Measurements from ENCODE around the gene PEMT. TPM values are rescaled to one million over a fixed set of nuclear protein-coding genes. Genes with fewer than 3 reads are reported as not detected.

Gene PEMT
- total RNA-seq, 1 experiment from 2014 or later, result 53.1 TPM

DNA sequence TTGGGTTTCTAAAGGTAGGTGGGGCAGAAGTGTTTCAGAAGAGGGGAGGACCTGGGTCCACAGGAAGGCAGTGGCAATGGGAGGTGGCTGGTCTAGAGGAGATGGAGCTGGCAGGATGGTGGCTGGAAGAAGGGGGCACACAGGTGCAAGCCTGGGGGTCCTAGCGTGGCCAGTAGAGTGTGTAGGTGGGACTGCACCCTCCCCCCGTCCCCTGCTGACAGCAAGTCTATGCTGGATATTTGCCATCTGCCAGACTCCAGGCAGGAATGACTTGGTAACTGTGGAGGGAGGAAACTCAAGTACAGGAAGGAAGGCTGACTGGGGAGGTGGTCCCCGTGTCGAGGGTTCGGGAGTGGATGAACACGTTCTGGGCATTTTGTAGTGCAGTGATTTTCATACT, 106.1 kb downstream of the PEMT start (continued):
- TF ChIP-seq NR3C1 (CRISPR knock-in tag; conservative IDR thresholded peaks at IDR 0.05; ENCODE audit: low read depth), result no peak

DNA sequence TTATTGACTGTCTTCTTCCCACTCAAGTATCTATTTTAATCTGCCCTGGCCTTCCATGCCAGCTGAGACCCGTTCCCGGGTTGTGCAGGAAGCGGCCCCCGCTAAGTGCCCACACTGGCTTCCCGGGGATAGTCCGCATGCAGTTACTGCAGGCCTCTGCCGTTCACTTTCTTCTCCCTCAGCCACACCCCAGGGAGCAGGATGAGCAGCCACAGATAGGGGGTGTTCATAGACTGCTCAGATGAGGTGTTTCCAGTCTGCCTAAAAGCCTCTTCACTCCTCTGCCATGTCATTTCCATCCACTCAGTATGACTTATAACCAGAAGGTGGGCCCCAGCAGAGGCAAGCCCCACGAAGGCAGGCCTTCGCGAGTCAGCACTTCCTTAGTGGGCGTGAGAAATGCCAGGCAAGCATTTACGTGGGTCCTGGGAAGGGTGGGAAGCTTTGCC, 107.0 kb downstream of the PEMT start:
- no peak overlapping the region for H3K4me3 Mint-ChIP-seq
- no peaks in the 10 kb centered on the region; the same call in 1 of the 2 replicates for H3K4me1 Mint-ChIP-seq
- peaks cover 35% of the 10 kb centered on the region for H3K36me3 Mint-ChIP-seq
- TF ChIP-seq ZNF232 (CRISPR knock-in tag; IDR thresholded peaks at IDR 0.05) (no peak), TCF7 (CRISPR knock-in tag; IDR thresholded peaks at IDR 0.05; ENCODE audit: low read depth) (no peak), TP53 (CRISPR knock-in tag; IDR thresholded peaks at IDR 0.05) (no peak)
- TF ChIP-seq, protein P1, sequence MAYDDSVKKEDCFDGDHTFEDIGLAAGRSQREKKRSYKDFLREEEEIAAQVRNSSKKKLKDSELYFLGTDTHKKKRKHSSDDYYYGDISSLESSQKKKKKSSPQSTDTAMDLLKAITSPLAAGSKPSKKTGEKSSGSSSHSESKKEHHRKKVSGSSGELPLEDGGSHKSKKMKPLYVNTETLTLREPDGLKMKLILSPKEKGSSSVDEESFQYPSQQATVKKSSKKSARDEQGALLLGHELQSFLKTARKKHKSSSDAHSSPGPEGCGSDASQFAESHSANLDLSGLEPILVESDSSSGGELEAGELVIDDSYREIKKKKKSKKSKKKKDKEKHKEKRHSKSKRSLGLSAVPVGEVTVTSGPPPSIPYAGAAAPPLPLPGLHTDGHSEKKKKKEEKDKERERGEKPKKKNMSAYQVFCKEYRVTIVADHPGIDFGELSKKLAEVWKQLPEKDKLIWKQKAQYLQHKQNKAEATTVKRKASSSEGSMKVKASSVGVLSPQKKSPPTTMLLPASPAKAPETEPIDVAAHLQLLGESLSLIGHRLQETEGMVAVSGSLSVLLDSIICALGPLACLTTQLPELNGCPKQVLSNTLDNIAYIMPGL (CRISPR knock-in tag; IDR thresholded peaks at IDR 0.05), result no peak
- TF ChIP-seq, protein P2, sequence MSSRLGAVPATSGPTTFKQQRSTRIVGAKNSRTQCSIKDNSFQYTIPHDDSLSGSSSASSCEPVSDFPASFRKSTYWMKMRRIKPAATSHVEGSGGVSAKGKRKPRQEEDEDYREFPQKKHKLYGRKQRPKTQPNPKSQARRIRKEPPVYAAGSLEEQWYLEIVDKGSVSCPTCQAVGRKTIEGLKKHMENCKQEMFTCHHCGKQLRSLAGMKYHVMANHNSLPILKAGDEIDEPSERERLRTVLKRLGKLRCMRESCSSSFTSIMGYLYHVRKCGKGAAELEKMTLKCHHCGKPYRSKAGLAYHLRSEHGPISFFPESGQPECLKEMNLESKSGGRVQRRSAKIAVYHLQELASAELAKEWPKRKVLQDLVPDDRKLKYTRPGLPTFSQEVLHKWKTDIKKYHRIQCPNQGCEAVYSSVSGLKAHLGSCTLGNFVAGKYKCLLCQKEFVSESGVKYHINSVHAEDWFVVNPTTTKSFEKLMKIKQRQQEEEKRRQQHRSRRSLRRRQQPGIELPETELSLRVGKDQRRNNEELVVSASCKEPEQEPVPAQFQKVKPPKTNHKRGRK (CRISPR knock-in tag; IDR thresholded peaks at IDR 0.05; ENCODE audit: borderline replicate concordance), result no peak
- ChIA-PET CTCF (no interaction called here), POLR2A (no interaction called here)
- H3K27ac Mint-ChIP-seq, result no peak overlapping the region; the same call in 1 of the 2 replicates
- peaks cover 7% of the 10 kb centered on the region for H3K9me3 Mint-ChIP-seq
- DNase-seq (ENCODE audit: low spot score) (no peak), ATAC-seq (no peak)
- no peaks in the 10 kb centered on the region for H3K27me3 Mint-ChIP-seq (ENCODE audit: low read depth)

DNA sequence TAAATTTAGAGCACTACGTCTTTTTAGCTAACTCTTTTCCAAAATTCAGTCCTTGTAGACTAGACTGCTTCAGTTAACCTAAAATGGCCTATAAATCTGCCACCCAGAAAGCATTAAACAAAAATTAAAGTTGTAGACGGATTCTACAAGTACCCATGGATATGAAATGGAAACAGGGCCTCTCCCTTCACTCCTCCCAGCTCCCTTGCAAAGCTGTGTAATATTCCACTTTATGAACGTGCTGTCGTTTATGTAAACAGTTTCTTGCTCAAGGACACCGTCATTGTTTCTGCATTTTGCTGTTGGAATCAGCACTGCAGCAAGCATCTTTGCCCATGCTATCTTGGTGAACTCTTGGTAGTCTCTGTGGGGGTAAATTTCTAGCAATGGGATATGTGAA, 109.6 kb downstream of the PEMT start:
- Mint-ChIP-seq H3K27me3 (ENCODE audit: low read depth) (no peaks in the 10 kb centered on the region), H3K27ac (no peak overlapping the region), H3K4me3 (no peak overlapping the region), H3K4me1 (peaks cover 17% of the 10 kb centered on the region), H3K9me3 (peaks cover 7% of the 10 kb centered on the region), H3K36me3 (peaks cover 17% of the 10 kb centered on the region)
- ChIA-PET CTCF (interaction anchor here (1.8 kb wide), 1 partner anchor 15 kb away, joined by 12 read pairs; the partner anchor contains the start of gene RASD1), POLR2A (interaction anchor here (0.6 to 0.7 kb wide), 2 partner anchors 15 to 136 kb away, joined by 3 read pairs; partner anchors contain the start of gene RASD1)
- TF ChIP-seq, protein P3, sequence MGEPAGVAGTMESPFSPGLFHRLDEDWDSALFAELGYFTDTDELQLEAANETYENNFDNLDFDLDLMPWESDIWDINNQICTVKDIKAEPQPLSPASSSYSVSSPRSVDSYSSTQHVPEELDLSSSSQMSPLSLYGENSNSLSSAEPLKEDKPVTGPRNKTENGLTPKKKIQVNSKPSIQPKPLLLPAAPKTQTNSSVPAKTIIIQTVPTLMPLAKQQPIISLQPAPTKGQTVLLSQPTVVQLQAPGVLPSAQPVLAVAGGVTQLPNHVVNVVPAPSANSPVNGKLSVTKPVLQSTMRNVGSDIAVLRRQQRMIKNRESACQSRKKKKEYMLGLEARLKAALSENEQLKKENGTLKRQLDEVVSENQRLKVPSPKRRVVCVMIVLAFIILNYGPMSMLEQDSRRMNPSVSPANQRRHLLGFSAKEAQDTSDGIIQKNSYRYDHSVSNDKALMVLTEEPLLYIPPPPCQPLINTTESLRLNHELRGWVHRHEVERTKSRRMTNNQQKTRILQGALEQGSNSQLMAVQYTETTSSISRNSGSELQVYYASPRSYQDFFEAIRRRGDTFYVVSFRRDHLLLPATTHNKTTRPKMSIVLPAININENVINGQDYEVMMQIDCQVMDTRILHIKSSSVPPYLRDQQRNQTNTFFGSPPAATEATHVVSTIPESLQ (CRISPR knock-in tag; IDR thresholded peaks at IDR 0.05), result no peak
- TF ChIP-seq EMX1 (CRISPR knock-in tag; IDR thresholded peaks at IDR 0.05), result no peak
- no peak for TF ChIP-seq NFATC4 (CRISPR knock-in tag; IDR thresholded peaks at IDR 0.05)
- TF ChIP-seq, protein P4, sequence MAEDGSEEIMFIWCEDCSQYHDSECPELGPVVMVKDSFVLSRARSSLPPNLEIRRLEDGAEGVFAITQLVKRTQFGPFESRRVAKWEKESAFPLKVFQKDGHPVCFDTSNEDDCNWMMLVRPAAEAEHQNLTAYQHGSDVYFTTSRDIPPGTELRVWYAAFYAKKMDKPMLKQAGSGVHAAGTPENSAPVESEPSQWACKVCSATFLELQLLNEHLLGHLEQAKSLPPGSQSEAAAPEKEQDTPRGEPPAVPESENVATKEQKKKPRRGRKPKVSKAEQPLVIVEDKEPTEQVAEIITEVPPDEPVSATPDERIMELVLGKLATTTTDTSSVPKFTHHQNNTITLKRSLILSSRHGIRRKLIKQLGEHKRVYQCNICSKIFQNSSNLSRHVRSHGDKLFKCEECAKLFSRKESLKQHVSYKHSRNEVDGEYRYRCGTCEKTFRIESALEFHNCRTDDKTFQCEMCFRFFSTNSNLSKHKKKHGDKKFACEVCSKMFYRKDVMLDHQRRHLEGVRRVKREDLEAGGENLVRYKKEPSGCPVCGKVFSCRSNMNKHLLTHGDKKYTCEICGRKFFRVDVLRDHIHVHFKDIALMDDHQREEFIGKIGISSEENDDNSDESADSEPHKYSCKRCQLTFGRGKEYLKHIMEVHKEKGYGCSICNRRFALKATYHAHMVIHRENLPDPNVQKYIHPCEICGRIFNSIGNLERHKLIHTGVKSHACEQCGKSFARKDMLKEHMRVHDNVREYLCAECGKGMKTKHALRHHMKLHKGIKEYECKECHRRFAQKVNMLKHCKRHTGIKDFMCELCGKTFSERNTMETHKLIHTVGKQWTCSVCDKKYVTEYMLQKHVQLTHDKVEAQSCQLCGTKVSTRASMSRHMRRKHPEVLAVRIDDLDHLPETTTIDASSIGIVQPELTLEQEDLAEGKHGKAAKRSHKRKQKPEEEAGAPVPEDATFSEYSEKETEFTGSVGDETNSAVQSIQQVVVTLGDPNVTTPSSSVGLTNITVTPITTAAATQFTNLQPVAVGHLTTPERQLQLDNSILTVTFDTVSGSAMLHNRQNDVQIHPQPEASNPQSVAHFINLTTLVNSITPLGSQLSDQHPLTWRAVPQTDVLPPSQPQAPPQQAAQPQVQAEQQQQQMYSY (CRISPR knock-in tag; IDR thresholded peaks at IDR 0.05), result no peak
- TF ChIP-seq, protein P5, sequence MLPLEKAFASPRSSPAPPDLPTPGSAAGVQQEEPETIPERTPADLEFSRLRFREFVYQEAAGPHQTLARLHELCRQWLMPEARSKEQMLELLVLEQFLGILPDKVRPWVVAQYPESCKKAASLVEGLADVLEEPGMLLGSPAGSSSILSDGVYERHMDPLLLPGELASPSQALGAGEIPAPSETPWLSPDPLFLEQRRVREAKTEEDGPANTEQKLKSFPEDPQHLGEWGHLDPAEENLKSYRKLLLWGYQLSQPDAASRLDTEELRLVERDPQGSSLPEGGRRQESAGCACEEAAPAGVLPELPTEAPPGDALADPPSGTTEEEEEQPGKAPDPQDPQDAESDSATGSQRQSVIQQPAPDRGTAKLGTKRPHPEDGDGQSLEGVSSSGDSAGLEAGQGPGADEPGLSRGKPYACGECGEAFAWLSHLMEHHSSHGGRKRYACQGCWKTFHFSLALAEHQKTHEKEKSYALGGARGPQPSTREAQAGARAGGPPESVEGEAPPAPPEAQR (CRISPR knock-in tag; IDR thresholded peaks at IDR 0.05), result no peak
- TF ChIP-seq, protein P1 (CRISPR knock-in tag; IDR thresholded peaks at IDR 0.05), result no peak
- TF ChIP-seq, protein P6, sequence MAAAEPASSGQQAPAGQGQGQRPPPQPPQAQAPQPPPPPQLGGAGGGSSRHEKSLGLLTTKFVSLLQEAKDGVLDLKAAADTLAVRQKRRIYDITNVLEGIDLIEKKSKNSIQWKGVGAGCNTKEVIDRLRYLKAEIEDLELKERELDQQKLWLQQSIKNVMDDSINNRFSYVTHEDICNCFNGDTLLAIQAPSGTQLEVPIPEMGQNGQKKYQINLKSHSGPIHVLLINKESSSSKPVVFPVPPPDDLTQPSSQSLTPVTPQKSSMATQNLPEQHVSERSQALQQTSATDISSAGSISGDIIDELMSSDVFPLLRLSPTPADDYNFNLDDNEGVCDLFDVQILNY (CRISPR knock-in tag; IDR thresholded peaks at IDR 0.05), result no peak
- TF ChIP-seq ETV6 (CRISPR knock-in tag; IDR thresholded peaks at IDR 0.05), result no peak
- TF ChIP-seq OVOL2 (CRISPR knock-in tag; IDR thresholded peaks at IDR 0.05; ENCODE audit: borderline replicate concordance), result no peak
- TF ChIP-seq, protein P7, sequence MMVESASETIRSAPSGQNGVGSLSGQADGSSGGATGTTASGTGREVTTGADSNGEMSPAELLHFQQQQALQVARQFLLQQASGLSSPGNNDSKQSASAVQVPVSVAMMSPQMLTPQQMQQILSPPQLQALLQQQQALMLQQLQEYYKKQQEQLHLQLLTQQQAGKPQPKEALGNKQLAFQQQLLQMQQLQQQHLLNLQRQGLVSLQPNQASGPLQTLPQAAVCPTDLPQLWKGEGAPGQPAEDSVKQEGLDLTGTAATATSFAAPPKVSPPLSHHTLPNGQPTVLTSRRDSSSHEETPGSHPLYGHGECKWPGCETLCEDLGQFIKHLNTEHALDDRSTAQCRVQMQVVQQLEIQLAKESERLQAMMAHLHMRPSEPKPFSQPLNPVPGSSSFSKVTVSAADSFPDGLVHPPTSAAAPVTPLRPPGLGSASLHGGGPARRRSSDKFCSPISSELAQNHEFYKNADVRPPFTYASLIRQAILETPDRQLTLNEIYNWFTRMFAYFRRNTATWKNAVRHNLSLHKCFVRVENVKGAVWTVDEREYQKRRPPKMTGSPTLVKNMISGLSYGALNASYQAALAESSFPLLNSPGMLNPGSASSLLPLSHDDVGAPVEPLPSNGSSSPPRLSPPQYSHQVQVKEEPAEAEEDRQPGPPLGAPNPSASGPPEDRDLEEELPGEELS (CRISPR knock-in tag; IDR thresholded peaks at IDR 0.05), result no peak
- no peak for TF ChIP-seq IRF2 (CRISPR knock-in tag; IDR thresholded peaks at IDR 0.05; ENCODE audit: borderline replicate concordance, low read depth)
- DNase-seq (ENCODE audit: low spot score), result no peak
- ATAC-seq, result no peak

Data from WTC11 (cell line).